PC-9 (cell line): ENCODE data around the gene ZNF785. TPM values are rescaled to one million over a fixed set of nuclear protein-coding genes. Genes with fewer than 3 reads are reported as not detected.

ENCODE experiments used
- BruUV-seq: library from RNA; stranded (reverse); fragments of 400-500 nt; replicated peaks from 2 replicates; lab custom pipeline; 2021; lab: Mats Ljungman, UMichigan
- CTCF ChIA-PET: fragments of 300-600 bp; sonication (Branson Sonifier 250); formaldehyde crosslinking; loops from one replicate; lab custom pipeline; 2022; ENCODE audit warnings: antibody characterized with exemption; lab: Charles Lee
- POLR2A ChIA-PET: fragments of 300-600 bp; sonication (Branson Sonifier 250); formaldehyde crosslinking; loops from one replicate; lab custom pipeline; 2022; ENCODE audit warnings: antibody characterized with exemption; ENCODE audit not compliant: unreplicated experiment; lab: Charles Lee
- DNase-seq, 2 experiments: peaks; one replicate each; pipeline versions ENCODE4 v3.0.0 to v3.0.0-alpha.2; 2015 to 2022; ENCODE audit warnings: mixed read lengths in 1 of 2
- H2AFZ ChIP-seq: fragments of 200-600 bp; sonication (generic); 2 replicates; pipeline ENCODE4 v1.8.1; 2017; ENCODE audit warnings: antibody characterized with exemption
- H3F3A ChIP-seq: fragments of 200-600 bp; sonication (generic); 2 replicates; pipeline ENCODE4 v1.8.1; 2017; ENCODE audit warnings: antibody characterized with exemption, mild to moderate bottlenecking, low read depth; ENCODE audit not compliant: insufficient read depth
- H3K27ac ChIP-seq: fragments of 200-600 bp; sonication (generic); 2 replicates; pipeline ENCODE4 v1.6.1; 2016; ENCODE audit warnings: mixed run types
- H3K27me3 ChIP-seq: fragments of 200-600 bp; sonication (generic); 2 replicates; pipeline ENCODE4 v1.6.1; 2016; ENCODE audit warnings: low read depth, mixed run types; ENCODE audit not compliant: insufficient read depth
- H3K36me3 ChIP-seq: fragments of 200-600 bp; sonication (generic); 2 replicates; pipeline ENCODE4 v1.6.1; 2016; ENCODE audit warnings: low read depth, mixed run types
- H3K4me1 ChIP-seq: fragments of 200-600 bp; sonication (generic); replicated peaks from 2 replicates; pipeline ENCODE4 v1.6.1; 2016; ENCODE audit warnings: mixed run types; ENCODE audit not compliant: insufficient read depth
- H3K4me2 ChIP-seq: fragments of 200-600 bp; sonication (generic); 2 replicates; pipeline ENCODE4 v1.6.1; 2017; ENCODE audit warnings: mixed run types
- H3K4me3 ChIP-seq: fragments of 200-600 bp; sonication (generic); 2 replicates; pipeline ENCODE4 v1.6.1; 2016; ENCODE audit warnings: mixed run types
- H3K79me2 ChIP-seq: fragments of 200-600 bp; sonication (generic); 2 replicates; pipeline ENCODE4 v1.6.1; 2017; ENCODE audit warnings: low read depth, mixed run types
- H3K9me2 ChIP-seq: fragments of 200-600 bp; sonication (generic); 2 replicates; pipeline ENCODE4 v1.8.1; 2017; ENCODE audit warnings: mild to moderate bottlenecking; ENCODE audit not compliant: insufficient read depth
- H3K9me3 ChIP-seq: fragments of 200-600 bp; sonication (generic); 2 replicates; pipeline ENCODE4 v1.8.1; 2016; ENCODE audit warnings: low read depth; ENCODE audit not compliant: insufficient read depth
- H4K20me1 ChIP-seq: fragments of 200-600 bp; sonication (generic); 2 replicates; pipeline ENCODE4 v1.8.1; 2017; ENCODE audit not compliant: insufficient read depth
- EZH2 ChIP-seq: fragments of 200-600 bp; sonication (generic); IDR thresholded peaks from 2 replicates; pipeline ENCODE4 v1.8.0; 2017; ENCODE audit warnings: antibody characterized with exemption, low read depth
- intact Hi-C: fragments of 100-400 bp; cut with micrococcal nuclease; formaldehyde crosslinking; loops from one replicate; pipeline ENCODE4 v1.10.0; 2022; ENCODE audit not compliant: unreplicated experiment
- total RNA-seq: library from RNA; stranded (reverse); gene quantifications from 2 replicates; pipeline ENCODE4 v1.2.3, GENCODE V29; 2021
- TF ChIP-seq, protein P1 (sequence below): fragments of 200-600 bp; sonication (generic); conservative IDR thresholded peaks from 2 replicates; pipeline ENCODE4 v1.6.1; 2017; ENCODE audit warnings: mixed run types, antibody characterized with exemption, mild to moderate bottlenecking, moderate library complexity

Gene ZNF785
- total RNA-seq, 1 experiment from 2014 or later: 30.9 TPM

- H3K79me2 ChIP-seq: 0 out of 2 replicates have a peak, but pooled peaks cover 4% of the 10 kb centered on the region
- peak overlapping the region; percentile 89 for H3K4me3 ChIP-seq
- ChIA-PET CTCF (no interaction called here), POLR2A (interaction anchor here (0.6 to 1.3 kb wide), 2 partner anchors 11 to 13 kb away, joined by 3 to 4 read pairs; partner anchors contain the start of gene ZNF764)
- no peaks in the 10 kb centered on the region for H3K27me3 ChIP-seq
- H3F3A ChIP-seq: peaks cover 49% of the 10 kb centered on the region
- no peak for DNase-seq
- TSS peak; percentile 23 for BruUV-seq
- H3K4me1 ChIP-seq: peaks cover 40% of the 10 kb centered on the region
- H3K9me2 ChIP-seq: no peaks in the 10 kb centered on the region
- no peak for TF ChIP-seq EZH2
- TF ChIP-seq, protein P1, sequence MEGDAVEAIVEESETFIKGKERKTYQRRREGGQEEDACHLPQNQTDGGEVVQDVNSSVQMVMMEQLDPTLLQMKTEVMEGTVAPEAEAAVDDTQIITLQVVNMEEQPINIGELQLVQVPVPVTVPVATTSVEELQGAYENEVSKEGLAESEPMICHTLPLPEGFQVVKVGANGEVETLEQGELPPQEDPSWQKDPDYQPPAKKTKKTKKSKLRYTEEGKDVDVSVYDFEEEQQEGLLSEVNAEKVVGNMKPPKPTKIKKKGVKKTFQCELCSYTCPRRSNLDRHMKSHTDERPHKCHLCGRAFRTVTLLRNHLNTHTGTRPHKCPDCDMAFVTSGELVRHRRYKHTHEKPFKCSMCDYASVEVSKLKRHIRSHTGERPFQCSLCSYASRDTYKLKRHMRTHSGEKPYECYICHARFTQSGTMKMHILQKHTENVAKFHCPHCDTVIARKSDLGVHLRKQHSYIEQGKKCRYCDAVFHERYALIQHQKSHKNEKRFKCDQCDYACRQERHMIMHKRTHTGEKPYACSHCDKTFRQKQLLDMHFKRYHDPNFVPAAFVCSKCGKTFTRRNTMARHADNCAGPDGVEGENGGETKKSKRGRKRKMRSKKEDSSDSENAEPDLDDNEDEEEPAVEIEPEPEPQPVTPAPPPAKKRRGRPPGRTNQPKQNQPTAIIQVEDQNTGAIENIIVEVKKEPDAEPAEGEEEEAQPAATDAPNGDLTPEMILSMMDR: no peak
- H3K36me3 ChIP-seq: no peaks in the 10 kb centered on the region
- peak overlapping the region; percentile 98 for H3K4me2 ChIP-seq
- H3K27ac ChIP-seq: peak overlapping the region; percentile 61
- peak overlapping the region; percentile 81 for H2AFZ ChIP-seq
- intact Hi-C loops: loop anchor here (1.0 kb wide), 1 partner anchor 14 kb away; the partner anchor contains the start of gene ZNF785
- no peaks in the 10 kb centered on the region for H4K20me1 ChIP-seq
- H3K9me3 ChIP-seq: no peaks in the 10 kb centered on the region
Observed at GRCh38 chr16:30570636-30571444, 14.7 kb downstream of the ZNF785 start.

GRCh38 chr16:30569746-30570635 is 15.5 kb downstream of the ZNF785 start:
- CTCF ChIA-PET: no interaction called here
- peaks cover 47% of the 10 kb centered on the region for H3F3A ChIP-seq
- 0 out of 2 replicates have a peak, but pooled peaks cover 4% of the 10 kb centered on the region for H3K79me2 ChIP-seq
- H3K9me3 ChIP-seq: no peaks in the 10 kb centered on the region
- peaks cover 40% of the 10 kb centered on the region for H3K4me1 ChIP-seq
- no peaks in the 10 kb centered on the region for H3K9me2 ChIP-seq
- DNase-seq: no peak
- H4K20me1 ChIP-seq: no peaks in the 10 kb centered on the region
- POLR2A ChIA-PET: interaction anchor here (1.3 kb wide), 1 partner anchor 12 kb away, joined by 4 read pairs; the partner anchor contains the start of gene ZNF764
- TF ChIP-seq, protein P1: no peak
- TF ChIP-seq EZH2: no peak
- intact Hi-C loops: no loop called here
- no peak overlapping the region for H3K4me3 ChIP-seq
- BruUV-seq: no TSS peak
- H3K27ac ChIP-seq: no peak overlapping the region
- peak overlapping the region; percentile 98 for H3K4me2 ChIP-seq
- H2AFZ ChIP-seq: no peak overlapping the region
- no peaks in the 10 kb centered on the region for H3K27me3 ChIP-seq
- H3K36me3 ChIP-seq: no peaks in the 10 kb centered on the region

- ChIA-PET POLR2A (no interaction called here), CTCF (no interaction called here)
- peaks cover 40% of the 10 kb centered on the region for H3K4me1 ChIP-seq
- peaks cover 40% of the 10 kb centered on the region for H3F3A ChIP-seq
- intact Hi-C loops: no loop called here
- DNase-seq: no peak
- H3K4me2 ChIP-seq: 0 out of 2 replicates have a peak overlapping the region, but pooled peaks have one; percentile 50
- no peak overlapping the region for H3K4me3 ChIP-seq
- no peak overlapping the region for H3K27ac ChIP-seq
- no peaks in the 10 kb centered on the region for H3K9me3 ChIP-seq
- no peak overlapping the region for H2AFZ ChIP-seq
- no peaks in the 10 kb centered on the region for H3K27me3 ChIP-seq
- TF ChIP-seq, protein P1: no peak
- no peak for TF ChIP-seq EZH2
- H4K20me1 ChIP-seq: no peaks in the 10 kb centered on the region
- 0 out of 2 replicates have a peak, but pooled peaks cover 4% of the 10 kb centered on the region for H3K79me2 ChIP-seq
- H3K9me2 ChIP-seq: no peaks in the 10 kb centered on the region
- no peaks in the 10 kb centered on the region for H3K36me3 ChIP-seq
- BruUV-seq: no TSS peak
Observed at GRCh38 chr16:30569281-30569680, 16.2 kb downstream of the ZNF785 start.
